Measurements from ENCODE around the gene UPK1A. TPM values are rescaled to one million over a fixed set of nuclear protein-coding genes. Genes with fewer than 3 reads are reported as not detected.
A peak's percentile ranks its signal among the peaks of the same experiment; 100 is the strongest.

The UPK1A gene
- total RNA-seq, 1 donor from 2014 or later: 0.18 TPM

DNA sequence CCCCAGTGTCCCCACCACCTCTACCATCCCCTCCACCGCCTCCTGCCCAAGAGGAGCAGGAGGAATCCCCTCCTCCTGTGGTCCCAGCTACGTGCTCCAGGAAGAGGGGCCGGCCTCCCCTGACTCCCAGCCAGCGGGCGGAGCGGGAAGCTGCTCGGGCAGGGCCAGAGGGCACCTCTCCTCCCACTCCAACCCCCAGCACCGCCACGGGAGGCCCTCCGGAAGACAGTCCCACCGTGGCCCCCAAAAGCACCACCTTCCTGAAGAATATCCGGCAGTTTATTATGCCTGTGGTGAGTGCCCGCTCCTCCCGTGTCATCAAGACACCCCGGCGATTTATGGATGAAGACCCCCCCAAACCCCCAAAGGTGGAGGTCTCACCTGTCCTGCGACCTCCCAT, 54.3 kb downstream of the UPK1A start:
- FAIRE-seq (no peak), DNase-seq (ENCODE audit: low read depth) (no peak)
- Mint-ChIP-seq H3K27me3 (ENCODE audit: low read depth, unreplicated experiment) (no peaks in the 10 kb centered on the region), H3K4me1 (ENCODE audit: low read depth, unreplicated experiment) (peaks cover 6% of the 10 kb centered on the region), H3K36me3 (ENCODE audit: low read depth, unreplicated experiment) (peaks cover 6% of the 10 kb centered on the region), H3K9me3 (ENCODE audit: unreplicated experiment) (no peaks in the 10 kb centered on the region), H3K27ac (ENCODE audit: unreplicated experiment) (no peak overlapping the region), H3K4me3 (ENCODE audit: unreplicated experiment) (no peak overlapping the region)
- peaks cover 18% of the 10 kb centered on the region for H3K4me1 ChIP-seq (ENCODE audit: insufficient read depth, low read length)
- H2AFZ ChIP-seq (ENCODE audit: low read depth, low read length): no peak overlapping the region
- H4K20me1 ChIP-seq (ENCODE audit: insufficient read depth, low read length): peaks cover 57% of the 10 kb centered on the region
- H3K27me3 ChIP-seq (ENCODE audit: insufficient read depth, low read length): no peaks in the 10 kb centered on the region
- no peak overlapping the region for H3K4me2 ChIP-seq (ENCODE audit: low read length)
- no peak overlapping the region for H3K9ac ChIP-seq (ENCODE audit: low read length)
- TF ChIP-seq EZH2 (IDR thresholded peaks at IDR 0.05; ENCODE audit: insufficient read depth, low read length): no peak
- TF ChIP-seq, protein P1, sequence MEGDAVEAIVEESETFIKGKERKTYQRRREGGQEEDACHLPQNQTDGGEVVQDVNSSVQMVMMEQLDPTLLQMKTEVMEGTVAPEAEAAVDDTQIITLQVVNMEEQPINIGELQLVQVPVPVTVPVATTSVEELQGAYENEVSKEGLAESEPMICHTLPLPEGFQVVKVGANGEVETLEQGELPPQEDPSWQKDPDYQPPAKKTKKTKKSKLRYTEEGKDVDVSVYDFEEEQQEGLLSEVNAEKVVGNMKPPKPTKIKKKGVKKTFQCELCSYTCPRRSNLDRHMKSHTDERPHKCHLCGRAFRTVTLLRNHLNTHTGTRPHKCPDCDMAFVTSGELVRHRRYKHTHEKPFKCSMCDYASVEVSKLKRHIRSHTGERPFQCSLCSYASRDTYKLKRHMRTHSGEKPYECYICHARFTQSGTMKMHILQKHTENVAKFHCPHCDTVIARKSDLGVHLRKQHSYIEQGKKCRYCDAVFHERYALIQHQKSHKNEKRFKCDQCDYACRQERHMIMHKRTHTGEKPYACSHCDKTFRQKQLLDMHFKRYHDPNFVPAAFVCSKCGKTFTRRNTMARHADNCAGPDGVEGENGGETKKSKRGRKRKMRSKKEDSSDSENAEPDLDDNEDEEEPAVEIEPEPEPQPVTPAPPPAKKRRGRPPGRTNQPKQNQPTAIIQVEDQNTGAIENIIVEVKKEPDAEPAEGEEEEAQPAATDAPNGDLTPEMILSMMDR (IDR thresholded peaks at IDR 0.05; ENCODE audit: insufficient read depth, low read depth, low read length): no peak
- peaks cover 12% of the 10 kb centered on the region for H3K36me3 ChIP-seq (ENCODE audit: insufficient read depth, low read length)
- peaks cover 41% of the 10 kb centered on the region for H3K79me2 ChIP-seq (ENCODE audit: insufficient read depth, low read length)
- H3K4me3 ChIP-seq (ENCODE audit: insufficient read depth, low read depth, low read length): no peak overlapping the region
- no peaks in the 10 kb centered on the region for H3K9me3 ChIP-seq (ENCODE audit: insufficient read depth, low read depth, low read length)
- no peak overlapping the region for H3K27ac ChIP-seq (ENCODE audit: low read depth, low read length)

DNA sequence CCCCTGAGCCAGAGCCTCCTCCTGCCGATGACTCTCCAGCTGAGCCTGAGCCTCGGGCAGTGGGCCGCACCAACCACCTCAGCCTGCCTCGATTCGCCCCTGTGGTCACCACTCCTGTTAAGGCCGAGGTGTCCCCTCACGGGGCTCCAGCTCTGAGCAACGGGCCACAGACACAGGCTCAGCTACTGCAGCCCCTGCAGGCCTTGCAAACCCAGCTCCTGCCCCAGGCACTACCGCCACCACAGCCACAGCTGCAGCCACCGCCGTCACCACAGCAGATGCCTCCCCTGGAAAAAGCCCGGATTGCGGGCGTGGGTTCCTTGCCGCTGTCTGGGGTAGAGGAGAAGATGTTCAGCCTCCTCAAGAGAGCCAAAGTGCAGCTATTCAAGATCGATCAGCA, 55.1 kb downstream of the UPK1A start:
- H3K9ac ChIP-seq (ENCODE audit: low read length): no peak overlapping the region
- no peak overlapping the region for H3K27ac ChIP-seq (ENCODE audit: low read depth, low read length)
- no peaks in the 10 kb centered on the region for H3K9me3 Mint-ChIP-seq (ENCODE audit: unreplicated experiment)
- peaks cover 17% of the 10 kb centered on the region for H3K36me3 ChIP-seq (ENCODE audit: insufficient read depth, low read length)
- TF ChIP-seq, protein P1 (IDR thresholded peaks at IDR 0.05; ENCODE audit: insufficient read depth, low read depth, low read length): no peak
- TF ChIP-seq EZH2 (IDR thresholded peaks at IDR 0.05; ENCODE audit: insufficient read depth, low read length): no peak
- H3K27ac Mint-ChIP-seq (ENCODE audit: unreplicated experiment): no peak overlapping the region
- no peak overlapping the region for H3K4me2 ChIP-seq (ENCODE audit: low read length)
- H3K4me1 Mint-ChIP-seq (ENCODE audit: low read depth, unreplicated experiment): peaks cover 4% of the 10 kb centered on the region
- H3K9me3 ChIP-seq (ENCODE audit: insufficient read depth, low read depth, low read length): no peaks in the 10 kb centered on the region
- H3K4me3 Mint-ChIP-seq (ENCODE audit: unreplicated experiment): no peak overlapping the region
- DNase-seq (ENCODE audit: low read depth) (no peak), FAIRE-seq (no peak)
- H3K27me3 ChIP-seq (ENCODE audit: insufficient read depth, low read length): no peaks in the 10 kb centered on the region
- no peak overlapping the region for H2AFZ ChIP-seq (ENCODE audit: low read depth, low read length)
- H3K4me1 ChIP-seq (ENCODE audit: insufficient read depth, low read length): peaks cover 11% of the 10 kb centered on the region
- H3K79me2 ChIP-seq (ENCODE audit: insufficient read depth, low read length): peaks cover 41% of the 10 kb centered on the region
- no peak overlapping the region for H3K4me3 ChIP-seq (ENCODE audit: insufficient read depth, low read depth, low read length)
- no peaks in the 10 kb centered on the region for H3K27me3 Mint-ChIP-seq (ENCODE audit: low read depth, unreplicated experiment)
- H4K20me1 ChIP-seq (ENCODE audit: insufficient read depth, low read length): peaks cover 65% of the 10 kb centered on the region
- peaks cover 6% of the 10 kb centered on the region for H3K36me3 Mint-ChIP-seq (ENCODE audit: low read depth, unreplicated experiment)

DNA sequence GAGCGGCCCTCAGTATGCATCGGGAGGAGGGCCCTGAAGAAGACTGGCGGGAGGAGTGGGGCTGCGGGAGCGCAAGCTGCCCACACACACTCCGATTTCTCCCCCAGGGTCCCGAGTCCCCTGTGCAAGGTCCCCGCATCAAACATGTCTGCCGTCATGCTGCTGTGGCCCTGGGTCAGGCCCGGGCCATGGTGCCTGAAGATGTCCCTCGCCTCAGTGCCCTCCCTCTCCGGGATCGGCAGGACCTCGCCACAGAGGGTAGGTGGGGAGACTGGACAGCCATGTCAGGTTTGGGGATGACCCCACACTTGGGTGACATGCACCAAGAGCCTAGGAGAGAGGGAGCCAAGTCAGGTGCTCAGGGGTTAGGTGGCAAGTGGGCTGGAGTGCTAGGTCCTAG, 56.1 kb downstream of the UPK1A start:
- Histone ChIP-seq H2AFZ (ENCODE audit: low read depth, low read length) (no peak overlapping the region), H3K4me2 (ENCODE audit: low read length) (no peak overlapping the region), H3K27me3 (ENCODE audit: insufficient read depth, low read length) (no peaks in the 10 kb centered on the region), H3K9ac (ENCODE audit: low read length) (no peak overlapping the region), H3K4me1 (ENCODE audit: insufficient read depth, low read length) (peaks cover 8% of the 10 kb centered on the region), H3K79me2 (ENCODE audit: insufficient read depth, low read length) (peaks cover 41% of the 10 kb centered on the region), H3K9me3 (ENCODE audit: insufficient read depth, low read depth, low read length) (no peaks in the 10 kb centered on the region), H3K36me3 (ENCODE audit: insufficient read depth, low read length) (peaks cover 22% of the 10 kb centered on the region), H4K20me1 (ENCODE audit: insufficient read depth, low read length) (peaks cover 71% of the 10 kb centered on the region), H3K27ac (ENCODE audit: low read depth, low read length) (no peak overlapping the region), H3K4me3 (ENCODE audit: insufficient read depth, low read depth, low read length) (no peak overlapping the region)
- DNase-seq (ENCODE audit: low read depth) (no peak), FAIRE-seq (no peak)
- Mint-ChIP-seq H3K9me3 (ENCODE audit: unreplicated experiment) (no peaks in the 10 kb centered on the region), H3K27me3 (ENCODE audit: low read depth, unreplicated experiment) (no peaks in the 10 kb centered on the region), H3K27ac (ENCODE audit: unreplicated experiment) (peak overlapping the region; percentile 53), H3K4me3 (ENCODE audit: unreplicated experiment) (no peak overlapping the region), H3K4me1 (ENCODE audit: low read depth, unreplicated experiment) (peaks cover 4% of the 10 kb centered on the region), H3K36me3 (ENCODE audit: low read depth, unreplicated experiment) (peaks cover 6% of the 10 kb centered on the region)
- no peak for TF ChIP-seq EZH2 (IDR thresholded peaks at IDR 0.05; ENCODE audit: insufficient read depth, low read length)
- TF ChIP-seq, protein P1 (IDR thresholded peaks at IDR 0.05; ENCODE audit: insufficient read depth, low read depth, low read length): no peak

Measured in astrocyte (in vitro differentiated cells and primary cell).